Measurements from ENCODE around the gene GTSE1.

DNA sequence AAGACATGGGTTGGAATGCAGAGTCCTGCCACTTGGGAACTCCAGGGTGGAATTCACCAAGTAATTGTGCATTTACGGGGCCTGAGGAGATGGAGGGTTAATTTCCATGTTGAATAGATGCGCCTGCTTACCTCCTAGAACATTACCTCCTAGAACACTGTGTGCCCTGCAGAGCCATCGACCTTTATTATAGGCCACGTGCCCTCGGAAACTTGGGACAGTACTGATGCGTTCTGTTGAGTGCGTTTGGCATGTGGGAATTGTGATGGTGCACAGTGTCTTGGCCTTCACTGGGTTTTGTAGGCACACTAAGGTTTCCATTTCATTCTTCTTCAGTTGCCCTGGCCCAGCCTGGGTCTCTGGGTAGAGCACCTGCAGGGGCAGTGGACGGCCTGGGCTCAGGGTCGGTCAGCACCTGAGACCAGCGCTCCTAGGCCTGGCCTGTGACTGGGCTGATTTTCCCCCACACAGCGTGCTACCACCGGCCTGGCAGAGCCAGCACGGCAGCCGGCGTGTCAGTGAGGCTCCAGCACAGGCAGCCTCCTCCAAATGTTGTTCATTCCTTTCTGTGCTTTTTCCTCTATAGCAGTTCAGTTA is 51.5 kb downstream of the GTSE1 start:
- no peak for TF ChIP-seq REPIN1 (CRISPR knock-in tag; IDR thresholded peaks at IDR 0.05; ENCODE audit: borderline replicate concordance, low read depth)
- no peak for TF ChIP-seq EZH2 (conservative IDR thresholded peaks at IDR 0.05; ENCODE audit: low read depth, low read length)
- no peak for TF ChIP-seq KAT8 (CRISPR knock-in tag; IDR thresholded peaks at IDR 0.05)
- TF ChIP-seq NR3C1 (CRISPR knock-in tag; IDR thresholded peaks at IDR 0.05) = no peak
- TF ChIP-seq, protein P1, sequence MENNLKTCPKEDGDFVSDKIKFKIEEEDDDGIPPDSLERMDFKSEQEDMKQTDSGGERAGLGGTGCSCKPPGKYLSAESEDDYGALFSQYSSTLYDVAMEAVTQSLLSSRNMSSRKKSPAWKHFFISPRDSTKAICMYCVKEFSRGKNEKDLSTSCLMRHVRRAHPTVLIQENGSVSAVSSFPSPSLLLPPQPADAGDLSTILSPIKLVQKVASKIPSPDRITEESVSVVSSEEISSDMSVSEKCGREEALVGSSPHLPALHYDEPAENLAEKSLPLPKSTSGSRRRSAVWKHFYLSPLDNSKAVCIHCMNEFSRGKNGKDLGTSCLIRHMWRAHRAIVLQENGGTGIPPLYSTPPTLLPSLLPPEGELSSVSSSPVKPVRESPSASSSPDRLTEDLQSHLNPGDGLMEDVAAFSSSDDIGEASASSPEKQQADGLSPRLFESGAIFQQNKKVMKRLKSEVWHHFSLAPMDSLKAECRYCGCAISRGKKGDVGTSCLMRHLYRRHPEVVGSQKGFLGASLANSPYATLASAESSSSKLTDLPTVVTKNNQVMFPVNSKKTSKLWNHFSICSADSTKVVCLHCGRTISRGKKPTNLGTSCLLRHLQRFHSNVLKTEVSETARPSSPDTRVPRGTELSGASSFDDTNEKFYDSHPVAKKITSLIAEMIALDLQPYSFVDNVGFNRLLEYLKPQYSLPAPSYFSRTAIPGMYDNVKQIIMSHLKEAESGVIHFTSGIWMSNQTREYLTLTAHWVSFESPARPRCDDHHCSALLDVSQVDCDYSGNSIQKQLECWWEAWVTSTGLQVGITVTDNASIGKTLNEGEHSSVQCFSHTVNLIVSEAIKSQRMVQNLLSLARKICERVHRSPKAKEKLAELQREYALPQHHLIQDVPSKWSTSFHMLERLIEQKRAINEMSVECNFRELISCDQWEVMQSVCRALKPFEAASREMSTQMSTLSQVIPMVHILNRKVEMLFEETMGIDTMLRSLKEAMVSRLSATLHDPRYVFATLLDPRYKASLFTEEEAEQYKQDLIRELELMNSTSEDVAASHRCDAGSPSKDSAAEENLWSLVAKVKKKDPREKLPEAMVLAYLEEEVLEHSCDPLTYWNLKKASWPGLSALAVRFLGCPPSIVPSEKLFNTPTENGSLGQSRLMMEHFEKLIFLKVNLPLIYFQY (CRISPR knock-in tag; IDR thresholded peaks at IDR 0.05; ENCODE audit: borderline replicate concordance) = no peak
- TF ChIP-seq CENPT (CRISPR knock-in tag; IDR thresholded peaks at IDR 0.05; ENCODE audit: low read depth) = no peak
- TF ChIP-seq NFIC (IDR thresholded peaks at IDR 0.05; ENCODE audit: low read length) = no peak
- TF ChIP-seq, protein P2, sequence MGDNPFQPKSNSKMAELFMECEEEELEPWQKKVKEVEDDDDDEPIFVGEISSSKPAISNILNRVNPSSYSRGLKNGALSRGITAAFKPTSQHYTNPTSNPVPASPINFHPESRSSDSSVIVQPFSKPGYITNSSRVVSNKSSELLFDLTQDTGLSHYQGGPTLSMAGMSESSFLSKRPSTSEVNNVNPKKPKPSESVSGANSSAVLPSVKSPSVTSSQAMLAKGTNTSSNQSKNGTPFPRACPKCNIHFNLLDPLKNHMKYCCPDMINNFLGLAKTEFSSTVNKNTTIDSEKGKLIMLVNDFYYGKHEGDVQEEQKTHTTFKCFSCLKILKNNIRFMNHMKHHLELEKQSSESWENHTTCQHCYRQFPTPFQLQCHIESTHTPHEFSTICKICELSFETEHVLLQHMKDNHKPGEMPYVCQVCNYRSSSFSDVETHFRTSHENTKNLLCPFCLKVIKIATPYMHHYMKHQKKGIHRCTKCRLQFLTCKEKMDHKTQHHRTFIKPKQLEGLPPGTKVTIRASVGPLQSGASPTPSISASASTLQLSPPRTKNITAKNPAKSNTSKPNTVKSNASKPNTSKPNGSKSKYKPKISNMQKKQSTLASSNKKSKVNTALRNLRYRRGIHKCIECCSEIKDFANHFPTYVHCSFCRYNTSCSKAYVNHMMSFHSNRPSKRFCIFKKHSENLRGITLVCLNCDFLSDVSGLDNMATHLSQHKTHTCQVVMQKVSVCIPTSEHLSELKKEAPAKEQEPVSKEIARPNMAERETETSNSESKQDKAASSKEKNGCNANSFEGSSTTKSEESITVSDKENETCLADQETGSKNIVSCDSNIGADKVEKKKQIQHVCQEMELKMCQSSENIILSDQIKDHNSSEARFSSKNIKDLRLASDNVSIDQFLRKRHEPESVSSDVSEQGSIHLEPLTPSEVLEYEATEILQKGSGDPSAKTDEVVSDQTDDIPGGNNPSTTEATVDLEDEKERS (CRISPR knock-in tag; IDR thresholded peaks at IDR 0.05) = no peak
- TF ChIP-seq ZNF670 (CRISPR knock-in tag; IDR thresholded peaks at IDR 0.05; ENCODE audit: borderline replicate concordance) = no peak
- TF ChIP-seq, protein P3, sequence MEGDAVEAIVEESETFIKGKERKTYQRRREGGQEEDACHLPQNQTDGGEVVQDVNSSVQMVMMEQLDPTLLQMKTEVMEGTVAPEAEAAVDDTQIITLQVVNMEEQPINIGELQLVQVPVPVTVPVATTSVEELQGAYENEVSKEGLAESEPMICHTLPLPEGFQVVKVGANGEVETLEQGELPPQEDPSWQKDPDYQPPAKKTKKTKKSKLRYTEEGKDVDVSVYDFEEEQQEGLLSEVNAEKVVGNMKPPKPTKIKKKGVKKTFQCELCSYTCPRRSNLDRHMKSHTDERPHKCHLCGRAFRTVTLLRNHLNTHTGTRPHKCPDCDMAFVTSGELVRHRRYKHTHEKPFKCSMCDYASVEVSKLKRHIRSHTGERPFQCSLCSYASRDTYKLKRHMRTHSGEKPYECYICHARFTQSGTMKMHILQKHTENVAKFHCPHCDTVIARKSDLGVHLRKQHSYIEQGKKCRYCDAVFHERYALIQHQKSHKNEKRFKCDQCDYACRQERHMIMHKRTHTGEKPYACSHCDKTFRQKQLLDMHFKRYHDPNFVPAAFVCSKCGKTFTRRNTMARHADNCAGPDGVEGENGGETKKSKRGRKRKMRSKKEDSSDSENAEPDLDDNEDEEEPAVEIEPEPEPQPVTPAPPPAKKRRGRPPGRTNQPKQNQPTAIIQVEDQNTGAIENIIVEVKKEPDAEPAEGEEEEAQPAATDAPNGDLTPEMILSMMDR (CRISPR knock-in tag; IDR thresholded peaks at IDR 0.05) = no peak

Measured in HepG2 (cell line).